Calu3 (cell line): Measurements from ENCODE around the gene ZNF618. TPM values are rescaled to one million over a fixed set of nuclear protein-coding genes. Genes with fewer than 3 reads are reported as not detected.

Experiments used
- BruUV-seq: library from RNA; stranded (reverse); fragments of 400-500 nt; replicated peaks from 2 replicates; lab custom pipeline; 2021; lab: Mats Ljungman, UMichigan
- CTCF ChIA-PET: fragments of 300-600 bp; sonication (Branson Sonifier 250); formaldehyde crosslinking; loops from one replicate; lab custom pipeline; 2022; ENCODE audit warnings: antibody characterized with exemption; lab: Charles Lee
- DNase-seq: peaks from one replicate; pipeline ENCODE4 v3.0.0; 2022
- H3K27ac Mint-ChIP-seq: one replicate; pipeline ENCODE4 v1.8.0; 2022; ENCODE audit warnings: mixed read lengths; ENCODE audit not compliant: unreplicated experiment
- H3K27me3 Mint-ChIP-seq: one replicate; pipeline ENCODE4 v1.8.0; 2022; ENCODE audit warnings: mixed read lengths; ENCODE audit not compliant: unreplicated experiment
- H3K36me3 Mint-ChIP-seq: one replicate; pipeline ENCODE4 v1.8.0; 2022; ENCODE audit warnings: mild to moderate bottlenecking, moderate library complexity, mixed read lengths; ENCODE audit not compliant: insufficient read depth, unreplicated experiment
- H3K4me1 Mint-ChIP-seq: one replicate; pipeline ENCODE4 v1.8.0; 2022; ENCODE audit warnings: mild to moderate bottlenecking, low read depth, mixed read lengths; ENCODE audit not compliant: unreplicated experiment
- H3K4me3 Mint-ChIP-seq: one replicate; pipeline ENCODE4 v1.8.0; 2022; ENCODE audit warnings: mild to moderate bottlenecking, low read depth, moderate library complexity, mixed read lengths; ENCODE audit not compliant: unreplicated experiment
- H3K9me3 Mint-ChIP-seq: one replicate; pipeline ENCODE4 v1.8.0; 2022; ENCODE audit warnings: low read depth, mixed read lengths; ENCODE audit not compliant: unreplicated experiment
- CTCF ChIP-seq: fragments of 200-600 bp; IDR thresholded peaks from one replicate; pipeline ENCODE4 v1.8.0; 2022; ENCODE audit warnings: antibody characterized with exemption; ENCODE audit not compliant: unreplicated experiment
- intact Hi-C: fragments of 100-400 bp; cut with micrococcal nuclease; formaldehyde crosslinking; loops from one replicate; pipeline ENCODE4 v1.10.0; 2022; ENCODE audit not compliant: unreplicated experiment
- total RNA-seq: library from RNA; stranded (reverse); gene quantifications from 2 replicates; pipeline ENCODE4 v1.2.3, GENCODE V29; 2022

The ZNF618 gene
- total RNA-seq, 1 experiment from 2014 or later = 20.3 TPM

- Mint-ChIP-seq H3K4me3 (no peak overlapping the region), H3K9me3 (no peaks in the 10 kb centered on the region), H3K36me3 (peaks cover 5% of the 10 kb centered on the region), H3K4me1 (no peaks in the 10 kb centered on the region), H3K27me3 (no peaks in the 10 kb centered on the region), H3K27ac (peak overlapping the region; percentile 15)
- CTCF ChIA-PET = interaction anchor here (0.7 kb wide), 1 partner anchor 263 kb away, joined by 3 read pairs; no protein-coding TSS in a partner anchor
- DNase-seq = no peak
- TF ChIP-seq CTCF = no peak
- intact Hi-C loops = no loop called here
- no TSS peak for BruUV-seq
Measured at GRCh38 chr9:114035221-114035844, 159.2 kb downstream of the ZNF618 start.

- no peak overlapping the region for H3K4me3 Mint-ChIP-seq
- no TSS peak for BruUV-seq
- H3K36me3 Mint-ChIP-seq = peaks cover 5% of the 10 kb centered on the region
- no peak for DNase-seq
- H3K27ac Mint-ChIP-seq = peak overlapping the region; percentile 15
- no peaks in the 10 kb centered on the region for H3K9me3 Mint-ChIP-seq
- CTCF ChIA-PET = interaction anchor here (0.7 kb wide), 1 partner anchor 263 kb away, joined by 3 read pairs; no protein-coding TSS in a partner anchor
- no peaks in the 10 kb centered on the region for H3K27me3 Mint-ChIP-seq
- no peaks in the 10 kb centered on the region for H3K4me1 Mint-ChIP-seq
- TF ChIP-seq CTCF = no peak
- intact Hi-C loops = no loop called here
Measured at GRCh38 chr9:114035845-114036801, 160.0 kb downstream of the ZNF618 start.

GRCh38 chr9:114037249-114037648 is 161.1 kb downstream of the ZNF618 start:
- no peak for DNase-seq
- CTCF ChIA-PET = no interaction called here
- Mint-ChIP-seq H3K9me3 (no peaks in the 10 kb centered on the region), H3K27ac (no peak overlapping the region), H3K27me3 (no peaks in the 10 kb centered on the region), H3K36me3 (peaks cover 5% of the 10 kb centered on the region), H3K4me1 (no peaks in the 10 kb centered on the region), H3K4me3 (no peak overlapping the region)
- intact Hi-C loops = no loop called here
- no TSS peak for BruUV-seq
- TF ChIP-seq CTCF = no peak

GRCh38 chr9:114037961-114038723 is 162.0 kb downstream of the ZNF618 start:
- H3K9me3 Mint-ChIP-seq = no peaks in the 10 kb centered on the region
- CTCF ChIA-PET = no interaction called here
- no peak overlapping the region for H3K4me3 Mint-ChIP-seq
- DNase-seq = no peak
- no peaks in the 10 kb centered on the region for H3K27me3 Mint-ChIP-seq
- no peak for TF ChIP-seq CTCF
- intact Hi-C loops = no loop called here
- no peaks in the 10 kb centered on the region for H3K4me1 Mint-ChIP-seq
- peaks cover 5% of the 10 kb centered on the region for H3K36me3 Mint-ChIP-seq
- BruUV-seq = no TSS peak
- H3K27ac Mint-ChIP-seq = no peak overlapping the region
